SW480 (cell line): ENCODE data around the gene RNASEH2C.
A peak's percentile ranks its signal among the peaks of the same experiment; 100 is the strongest.
"Not testable (repeated sequence)": the region's sequence is repeated elsewhere in the genome, so short reads cannot be mapped to it uniquely, and the experiment has no call there.

Source experiments
- DNase-seq: peaks from one replicate; pipeline ENCODE4 v3.0.0-alpha.2; 2016; ENCODE audit warnings: low spot score

RNASEH2C gene

GRCh38 chr11:65716774-65717405 lies 3.7 kb downstream of the RNASEH2C start:
- DNase-seq: no peak

- DNase-seq: no peak
Observed at GRCh38 chr11:65716302-65716701, 4.3 kb downstream of the RNASEH2C start.

DNA sequence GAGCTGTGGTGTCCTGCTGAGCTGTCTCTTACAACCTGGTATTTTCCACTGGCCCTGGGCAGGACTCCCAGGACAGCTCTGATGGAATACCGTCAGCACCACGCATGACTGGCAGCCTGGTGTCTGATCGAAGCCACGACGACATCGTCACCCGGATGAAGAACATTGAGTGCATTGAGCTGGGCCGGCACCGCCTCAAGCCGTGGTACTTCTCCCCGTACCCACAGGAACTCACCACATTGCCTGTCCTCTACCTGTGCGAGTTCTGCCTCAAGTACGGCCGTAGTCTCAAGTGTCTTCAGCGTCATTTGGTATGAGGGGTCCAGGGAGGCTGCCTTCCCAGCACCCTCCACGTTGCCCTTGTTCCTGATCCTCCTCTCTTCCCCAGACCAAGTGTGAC lies 6.2 kb downstream of the RNASEH2C start:
- DNase-seq: no peak

GRCh38 chr11:65713212-65713969 lies 7.2 kb downstream of the RNASEH2C start:
- no peak for DNase-seq

GRCh38 chr11:65712633-65713076 lies 7.9 kb downstream of the RNASEH2C start:
- DNase-seq: no peak

DNA sequence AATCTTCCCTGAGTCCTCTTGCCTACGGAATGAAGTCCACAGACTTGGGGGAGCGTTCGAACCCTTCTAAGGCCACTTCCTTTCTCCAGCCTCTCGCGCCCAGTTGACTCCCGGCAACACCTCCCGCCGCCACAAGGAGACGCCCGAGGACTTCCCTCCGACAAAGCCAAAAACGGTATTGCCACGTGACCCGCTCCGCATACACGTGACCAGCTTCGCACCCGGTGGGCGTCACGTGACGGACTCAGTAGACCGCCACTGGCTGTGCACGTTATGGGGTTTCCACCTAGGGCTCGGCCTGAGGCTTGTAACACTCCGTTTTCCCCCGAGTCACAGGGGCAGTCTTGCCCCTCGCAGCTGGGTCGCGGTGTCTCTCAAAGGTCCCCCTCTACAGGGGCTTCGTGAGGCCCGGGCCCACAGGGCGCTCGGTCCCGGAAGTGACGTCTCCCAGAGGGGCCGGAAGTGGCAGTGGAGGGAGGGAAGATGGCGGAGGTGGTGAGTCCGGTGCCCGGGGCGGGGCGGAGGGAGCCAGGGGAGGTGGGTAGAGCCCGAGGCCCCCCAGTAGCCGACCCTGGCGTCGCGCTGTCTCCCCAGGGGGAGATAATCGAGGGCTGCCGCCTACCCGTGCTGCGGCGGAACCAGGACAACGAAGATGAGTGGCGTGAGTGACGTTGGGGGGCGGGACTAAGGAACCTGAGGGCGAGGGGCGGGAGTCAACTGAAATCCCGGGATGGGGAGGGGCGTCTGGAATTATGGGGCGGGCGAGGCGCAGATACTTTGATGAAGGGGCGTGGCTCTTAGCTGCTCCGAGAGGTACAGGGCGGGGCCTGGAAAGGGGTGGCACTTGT lies 8.6 kb downstream of the RNASEH2C start, which contains the start of gene KAT5:
TSS of gene KAT5 (plus strand) at position 468 of the 848 bp plus-strand sequence. CDS start at position 484, 16 bp downstream.
- DNase-seq: peak; percentile 98

DNA sequence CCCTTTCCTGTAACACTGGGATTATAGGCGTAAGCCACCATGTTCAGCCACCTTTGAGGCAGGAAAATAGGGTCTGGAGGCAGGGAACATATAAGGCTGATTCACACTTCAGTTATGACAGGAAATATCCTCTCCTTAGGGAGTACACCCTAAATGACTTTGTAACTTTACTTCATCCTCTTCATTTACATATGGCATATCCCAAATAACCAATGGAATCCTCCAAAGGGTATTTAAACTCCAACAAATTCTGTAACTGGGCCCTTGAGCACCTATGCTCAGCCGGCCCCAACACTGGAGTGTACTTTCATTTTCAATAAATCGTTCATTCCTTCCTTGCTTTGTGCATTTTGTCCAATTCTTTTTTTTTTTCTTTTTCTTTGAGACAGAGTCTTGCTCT lies 10.2 kb downstream of the RNASEH2C start:
- no peak for DNase-seq

GRCh38 chr11:65709661-65710060 lies 10.9 kb downstream of the RNASEH2C start:
- DNase-seq: no peak

- no peak for DNase-seq
Observed at GRCh38 chr11:65708451-65708850, 12.1 kb downstream of the RNASEH2C start.

GRCh38 chr11:65707002-65707401 lies 13.6 kb downstream of the RNASEH2C start:
- DNase-seq: not testable (repeated sequence)

- DNase-seq: peak; percentile 31
Observed at GRCh38 chr11:65706303-65706763, 14.3 kb downstream of the RNASEH2C start.

- DNase-seq: no peak
Observed at GRCh38 chr11:65703846-65704245, 16.8 kb downstream of the RNASEH2C start.

DNA sequence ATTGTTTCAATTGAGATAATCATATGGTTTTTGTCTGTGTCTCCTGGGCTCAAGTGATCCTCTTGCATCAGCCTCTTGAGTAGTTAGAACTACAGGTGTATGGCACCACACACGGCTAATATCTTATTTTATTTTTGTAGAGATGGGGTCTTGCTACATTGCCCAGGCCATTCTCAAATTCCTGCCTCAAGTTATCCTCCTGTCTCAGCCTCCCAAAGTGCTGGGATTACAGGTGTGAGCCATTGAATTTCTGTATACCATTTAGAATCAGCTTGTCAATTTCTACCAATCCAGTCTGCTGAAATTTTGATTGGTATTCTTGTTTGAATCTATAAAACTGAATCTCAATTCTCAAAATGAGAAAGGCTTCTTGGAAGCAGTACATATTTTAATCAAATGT lies 18.9 kb downstream of the RNASEH2C start:
- no peak for DNase-seq

DNA sequence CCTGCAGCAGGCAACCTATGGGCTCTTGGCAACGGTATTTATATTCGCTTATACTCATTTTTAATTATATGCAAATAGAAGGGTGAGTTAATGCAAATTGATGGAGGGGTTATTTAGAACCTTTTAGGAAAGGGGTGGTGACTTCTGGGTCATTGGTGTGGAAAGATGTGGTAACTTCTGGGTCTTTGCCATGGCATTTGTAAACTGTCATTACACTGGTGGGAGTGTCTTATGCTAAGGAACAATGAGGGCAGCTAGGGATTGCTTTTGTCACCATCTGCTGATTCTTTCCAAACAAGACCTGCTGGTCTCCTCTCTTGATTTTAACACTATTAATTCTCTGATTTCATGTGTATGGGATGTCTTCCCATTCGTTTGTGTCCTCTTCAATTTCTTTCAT lies 20.2 kb downstream of the RNASEH2C start:
- DNase-seq: no peak

DNA sequence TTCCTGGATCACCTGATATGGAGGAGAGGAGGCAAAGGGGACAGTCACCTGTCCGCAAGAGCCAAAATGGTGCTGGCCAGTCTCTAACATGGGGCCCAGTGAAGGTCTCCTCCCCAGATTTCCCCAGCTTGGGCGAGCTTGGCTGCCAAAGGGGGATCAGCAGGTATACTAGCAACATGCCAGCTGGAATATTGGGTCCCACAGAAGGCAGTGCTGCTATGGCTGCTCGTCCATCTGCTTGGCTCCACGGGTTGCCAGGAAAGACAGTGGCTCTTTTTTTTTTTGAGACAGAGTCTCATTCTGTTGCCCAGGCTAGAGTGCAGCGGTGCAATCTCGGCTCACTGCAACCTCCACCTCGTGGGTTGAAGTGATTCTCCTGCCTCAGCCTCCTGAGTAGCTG lies 21.3 kb downstream of the RNASEH2C start:
- no peak for DNase-seq

DNA sequence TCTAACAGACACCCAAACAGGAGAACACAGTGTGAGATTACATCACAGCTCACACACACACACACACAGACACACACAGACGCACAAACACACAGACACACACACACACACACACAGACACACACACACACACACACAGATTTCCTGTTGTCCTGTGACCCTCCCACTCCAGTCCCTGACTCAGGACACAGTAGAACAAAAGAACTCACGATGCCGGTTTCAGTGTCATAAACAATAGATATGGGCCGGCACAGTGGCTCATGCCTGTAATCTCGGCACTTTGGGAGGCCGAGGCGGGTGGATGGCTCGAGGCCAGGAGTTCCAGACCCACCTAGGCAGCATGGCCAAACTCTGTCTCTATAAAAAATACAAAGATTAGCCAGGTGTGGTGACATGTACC lies 22.4 kb downstream of the RNASEH2C start:
- no peak for DNase-seq

- DNase-seq: no peak
Observed at GRCh38 chr11:65696802-65697552, 23.6 kb downstream of the RNASEH2C start.

DNA sequence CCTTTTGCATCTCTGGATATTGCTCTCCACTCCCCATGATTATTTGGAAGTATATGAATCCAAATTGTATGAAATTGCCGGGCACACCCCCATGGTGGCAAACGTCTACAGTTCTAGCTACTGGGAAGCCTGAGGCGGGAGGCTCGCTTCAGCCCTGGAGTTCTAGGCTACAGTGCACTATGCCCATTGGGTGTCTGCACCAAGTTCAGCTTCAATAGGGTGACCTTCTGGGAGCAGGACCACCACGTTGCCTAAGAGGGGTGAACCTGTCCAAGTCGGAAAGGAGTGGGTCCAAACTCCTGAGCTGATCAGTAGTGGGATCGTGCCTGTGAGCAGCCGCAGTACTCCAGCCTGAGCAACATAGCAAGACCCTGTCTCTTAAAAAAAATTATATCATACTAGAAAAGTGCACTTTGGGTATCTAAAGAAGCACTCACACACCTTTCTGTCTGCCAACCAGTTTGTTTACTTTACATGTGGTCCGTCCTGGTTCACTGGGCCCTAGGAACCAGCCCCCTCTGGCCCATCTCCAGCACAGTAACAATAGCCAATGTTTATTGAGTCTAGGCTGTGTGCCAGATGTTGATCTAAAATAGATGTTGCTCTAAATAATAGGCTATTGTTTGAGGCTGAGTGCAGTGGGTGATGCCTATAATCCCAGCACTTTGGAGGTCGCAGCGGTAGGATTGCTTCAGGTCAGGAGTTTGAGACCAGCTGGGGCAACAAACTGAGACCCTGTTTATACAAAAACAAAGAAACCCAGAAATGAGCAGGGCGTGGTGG lies 24.9 kb downstream of the RNASEH2C start:
- DNase-seq: peak; percentile 58

DNA sequence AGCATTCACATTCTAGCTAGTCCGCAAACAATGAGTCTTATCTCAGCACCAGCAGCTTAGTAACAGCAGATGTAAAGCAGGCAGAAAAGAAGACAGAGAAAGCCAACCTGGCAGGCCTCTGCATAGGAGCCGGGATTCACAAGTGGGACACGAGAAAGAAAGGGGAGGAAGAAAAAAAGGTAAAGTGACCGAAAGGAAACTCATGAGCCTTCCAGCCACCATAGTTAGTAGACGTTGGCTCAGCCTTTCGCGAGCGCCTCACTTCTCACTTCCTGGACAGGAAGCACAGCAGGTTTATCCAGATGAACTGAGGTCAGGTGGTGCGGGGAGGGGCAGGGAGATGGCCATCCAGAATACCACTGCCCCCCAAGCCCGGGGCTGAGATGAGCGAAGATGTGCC lies 28.2 kb downstream of the RNASEH2C start:
- no peak for DNase-seq

DNA sequence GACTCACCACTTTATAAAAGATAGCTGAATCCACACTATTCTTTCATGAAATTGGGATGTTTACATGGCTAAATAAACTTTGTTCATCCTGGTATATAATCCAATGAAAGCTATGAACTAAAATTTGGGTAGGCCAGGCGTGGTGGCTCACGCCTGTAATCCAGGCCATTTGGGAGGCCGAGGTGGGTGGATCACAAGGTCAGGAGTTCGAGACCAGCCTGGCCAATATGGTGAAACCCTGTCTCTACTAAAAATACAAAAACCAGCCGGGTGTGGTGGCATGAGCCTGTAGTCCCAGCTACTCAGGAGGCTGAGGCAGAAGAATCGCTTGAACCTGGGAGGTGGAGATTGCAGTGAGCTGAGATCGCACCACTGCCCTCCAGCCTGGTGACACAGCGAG lies 28.8 kb downstream of the RNASEH2C start:
- not testable (repeated sequence) for DNase-seq

GRCh38 chr11:65685981-65686380 lies 34.6 kb downstream of the RNASEH2C start:
- DNase-seq: no peak
